ENCODE results near the gene RPGRIP1L. TPM values are rescaled to one million over a fixed set of nuclear protein-coding genes. Genes with fewer than 3 reads are reported as not detected.
"Not testable (repeated sequence)": the region's sequence is repeated elsewhere in the genome, so short reads cannot be mapped to it uniquely, and the experiment has no call there.

Gene RPGRIP1L
- total RNA-seq, 2 donors from 2014 or later, result 6.1 to 12.1 TPM

DNA sequence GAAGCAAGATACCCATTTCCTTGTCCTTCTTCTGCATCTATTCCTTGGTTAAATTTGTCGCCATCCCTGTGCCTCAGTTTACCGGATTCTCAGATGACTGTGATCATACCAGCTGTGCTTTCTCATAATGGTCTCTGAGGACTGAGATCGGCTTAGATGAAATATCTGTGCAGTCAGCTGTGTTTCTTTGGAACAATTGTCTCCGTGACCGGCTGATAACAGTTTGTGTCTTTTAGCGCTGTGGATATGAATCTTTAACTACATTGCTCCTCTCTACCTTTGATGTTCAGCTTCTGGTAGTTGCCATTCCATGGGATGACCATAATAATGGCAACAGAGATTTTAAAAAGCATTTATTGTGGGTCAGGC, 770 bp upstream of the RPGRIP1L start:
- intact Hi-C loops (cut with DNase I), result no loop called here
- 11% methylated on average over 6 of the region's 6 CpGs for WGBS

DNA sequence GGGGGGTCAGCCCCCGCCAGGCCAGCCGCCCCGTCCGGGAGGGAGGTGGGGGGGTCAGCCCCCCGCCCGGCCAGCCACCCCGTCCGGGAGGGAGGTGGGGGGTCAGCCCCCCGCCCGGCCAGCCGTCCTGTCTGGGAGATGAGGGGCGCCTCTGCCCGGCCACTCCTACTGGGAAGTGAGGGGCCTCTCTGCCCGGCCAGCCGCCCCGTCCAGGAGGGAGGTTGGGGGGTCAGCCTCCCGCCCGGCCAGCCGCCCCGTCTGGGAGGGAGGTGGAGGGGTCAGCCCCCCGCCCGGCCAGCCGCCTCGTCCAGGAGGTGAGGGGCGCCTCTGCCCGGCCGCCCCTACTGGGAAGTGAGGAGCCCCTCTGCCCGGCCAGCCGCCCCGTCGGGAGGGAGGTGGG, 5.4 kb downstream of the RPGRIP1L start:
- DNase-seq (ENCODE audit: low spot score); intact Hi-C loops (cut with DNase I): not testable (repeated sequence)
- WGBS, result 93% methylated on average over 11 of the region's 31 CpGs

More for the DNA sequence above, 770 bp upstream of the RPGRIP1L start:
- H3K36me3 ChIP-seq, result no peaks in the 10 kb centered on the region
- DNase-seq (ENCODE audit: low spot score), result no peak
- no peaks in the 10 kb centered on the region for H3K27me3 ChIP-seq (replicated peaks; ENCODE audit: insufficient read depth)
- peak overlapping the region; percentile 59 to 74 for H3K4me3 ChIP-seq
- peak overlapping the region; percentile 66 to 73 for H3K27ac ChIP-seq
- no peaks in the 10 kb centered on the region for H3K9me3 ChIP-seq
- no peak for TF ChIP-seq POLR2AphosphoS5 (IDR thresholded peaks at IDR 0.05)
- TF ChIP-seq, protein P1, sequence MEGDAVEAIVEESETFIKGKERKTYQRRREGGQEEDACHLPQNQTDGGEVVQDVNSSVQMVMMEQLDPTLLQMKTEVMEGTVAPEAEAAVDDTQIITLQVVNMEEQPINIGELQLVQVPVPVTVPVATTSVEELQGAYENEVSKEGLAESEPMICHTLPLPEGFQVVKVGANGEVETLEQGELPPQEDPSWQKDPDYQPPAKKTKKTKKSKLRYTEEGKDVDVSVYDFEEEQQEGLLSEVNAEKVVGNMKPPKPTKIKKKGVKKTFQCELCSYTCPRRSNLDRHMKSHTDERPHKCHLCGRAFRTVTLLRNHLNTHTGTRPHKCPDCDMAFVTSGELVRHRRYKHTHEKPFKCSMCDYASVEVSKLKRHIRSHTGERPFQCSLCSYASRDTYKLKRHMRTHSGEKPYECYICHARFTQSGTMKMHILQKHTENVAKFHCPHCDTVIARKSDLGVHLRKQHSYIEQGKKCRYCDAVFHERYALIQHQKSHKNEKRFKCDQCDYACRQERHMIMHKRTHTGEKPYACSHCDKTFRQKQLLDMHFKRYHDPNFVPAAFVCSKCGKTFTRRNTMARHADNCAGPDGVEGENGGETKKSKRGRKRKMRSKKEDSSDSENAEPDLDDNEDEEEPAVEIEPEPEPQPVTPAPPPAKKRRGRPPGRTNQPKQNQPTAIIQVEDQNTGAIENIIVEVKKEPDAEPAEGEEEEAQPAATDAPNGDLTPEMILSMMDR (IDR thresholded peaks at IDR 0.05), result no peak
- TF ChIP-seq POLR2A (IDR thresholded peaks at IDR 0.05), result no peak
- peaks cover 3% of the 10 kb centered on the region for H3K4me1 ChIP-seq (replicated peaks)

DNA sequence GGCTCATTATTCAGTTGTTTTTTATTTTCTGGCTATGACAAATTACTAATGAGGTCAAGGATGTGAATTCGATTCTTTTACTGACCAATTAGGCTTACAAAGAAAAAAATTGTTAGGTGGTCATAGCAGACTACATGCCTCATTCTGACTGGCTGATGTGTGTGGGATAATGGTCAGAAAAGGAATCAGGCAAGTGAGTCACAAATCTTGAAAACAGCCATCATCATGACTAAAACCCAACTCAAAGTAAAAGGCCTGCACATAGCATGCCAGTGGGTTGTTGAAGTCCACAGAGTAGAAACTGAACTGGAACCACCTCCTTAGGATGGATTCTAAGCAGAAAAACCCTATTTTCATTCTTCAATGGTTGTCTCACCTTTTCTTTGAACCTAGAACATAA, 8.6 kb downstream of the RPGRIP1L start:
- no peak for TF ChIP-seq POLR2A (IDR thresholded peaks at IDR 0.05)
- TF ChIP-seq, protein P1 (IDR thresholded peaks at IDR 0.05), result no peak
- no peak for TF ChIP-seq POLR2AphosphoS5 (IDR thresholded peaks at IDR 0.05)
- intact Hi-C loops (cut with DNase I), result no loop called here
- Histone ChIP-seq H3K4me1 (replicated peaks) (no peaks in the 10 kb centered on the region), H3K9me3 (no peaks in the 10 kb centered on the region), H3K27me3 (replicated peaks; ENCODE audit: insufficient read depth) (no peaks in the 10 kb centered on the region), H3K27ac (no peak overlapping the region), H3K4me3 (no peak overlapping the region), H3K36me3 (no peaks in the 10 kb centered on the region)
- 74% methylated on average over 1 of the region's 1 CpG for WGBS
- no peak for DNase-seq (ENCODE audit: low spot score)

More for the DNA sequence above, 5.4 kb downstream of the RPGRIP1L start:
- H3K9me3 ChIP-seq; H3K4me3 ChIP-seq; H3K36me3 ChIP-seq; H3K27me3 ChIP-seq (replicated peaks; ENCODE audit: insufficient read depth); H3K4me1 ChIP-seq (replicated peaks); H3K27ac ChIP-seq: not testable (repeated sequence)

DNA sequence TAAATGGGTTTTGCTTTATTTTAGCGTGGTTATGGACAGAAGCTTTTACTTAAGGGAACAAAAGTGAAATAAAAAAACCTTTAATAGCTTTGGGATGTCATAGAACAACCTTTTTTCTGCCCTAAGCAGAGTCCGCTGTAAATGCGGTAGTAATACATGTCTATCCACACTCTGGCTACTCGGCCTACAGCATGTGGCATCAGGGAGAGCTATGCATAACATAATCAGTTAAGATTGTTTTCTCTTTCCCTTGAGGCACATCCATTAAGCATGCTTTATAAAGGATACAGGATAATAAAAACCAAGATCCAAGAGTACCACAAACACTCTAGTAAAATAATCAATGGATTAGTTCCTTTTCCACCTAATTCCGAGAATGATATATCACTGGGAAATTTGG, 10.3 kb downstream of the RPGRIP1L start:
- DNase-seq (ENCODE audit: low spot score), result no peak
- H3K4me3 ChIP-seq, result no peak overlapping the region
- intact Hi-C loops (cut with DNase I), result no loop called here
- no peaks in the 10 kb centered on the region for H3K4me1 ChIP-seq (replicated peaks)
- no peak overlapping the region for H3K27ac ChIP-seq
- H3K36me3 ChIP-seq, result no peaks in the 10 kb centered on the region
- 70% methylated on average over 5 of the region's 5 CpGs for WGBS
- H3K27me3 ChIP-seq (replicated peaks; ENCODE audit: insufficient read depth), result no peaks in the 10 kb centered on the region
- TF ChIP-seq POLR2AphosphoS5 (IDR thresholded peaks at IDR 0.05) (no peak), POLR2A (IDR thresholded peaks at IDR 0.05) (no peak)
- TF ChIP-seq, protein P1 (IDR thresholded peaks at IDR 0.05), result no peak
- H3K9me3 ChIP-seq, result no peaks in the 10 kb centered on the region

DNA sequence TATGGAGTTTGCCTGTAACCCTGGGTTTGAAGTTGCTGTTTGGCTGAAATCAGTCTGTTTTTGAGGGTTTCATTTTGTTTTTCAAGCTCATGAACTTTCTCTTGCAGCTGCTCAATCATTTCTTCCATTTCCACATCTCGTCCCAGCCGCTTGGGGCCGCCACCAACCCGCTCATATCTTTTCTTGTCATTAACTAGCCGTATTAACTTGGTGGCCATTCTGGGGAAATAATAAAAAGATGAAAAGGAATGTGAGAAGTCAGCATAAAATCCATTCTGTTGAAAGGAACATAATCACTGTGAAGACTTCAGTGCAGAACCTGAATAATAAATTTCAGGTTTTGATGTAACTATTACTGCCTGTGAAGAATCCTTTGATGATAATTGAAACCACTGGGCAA, 11.5 kb downstream of the RPGRIP1L start:
- Histone ChIP-seq H3K9me3 (no peaks in the 10 kb centered on the region), H3K36me3 (no peaks in the 10 kb centered on the region), H3K4me1 (replicated peaks) (no peaks in the 10 kb centered on the region), H3K27me3 (replicated peaks; ENCODE audit: insufficient read depth) (no peaks in the 10 kb centered on the region), H3K4me3 (no peak overlapping the region), H3K27ac (no peak overlapping the region)
- WGBS, result 91% methylated on average over 5 of the region's 5 CpGs
- TF ChIP-seq POLR2A (IDR thresholded peaks at IDR 0.05) (no peak), POLR2AphosphoS5 (IDR thresholded peaks at IDR 0.05) (no peak)
- TF ChIP-seq, protein P1 (IDR thresholded peaks at IDR 0.05), result no peak
- intact Hi-C loops (cut with DNase I), result no loop called here
- no peak for DNase-seq (ENCODE audit: low spot score)

Measured in prostate gland (tissue), 2 donors.